Measurements from ENCODE around the gene THAP9.

THAP9 gene

DNA sequence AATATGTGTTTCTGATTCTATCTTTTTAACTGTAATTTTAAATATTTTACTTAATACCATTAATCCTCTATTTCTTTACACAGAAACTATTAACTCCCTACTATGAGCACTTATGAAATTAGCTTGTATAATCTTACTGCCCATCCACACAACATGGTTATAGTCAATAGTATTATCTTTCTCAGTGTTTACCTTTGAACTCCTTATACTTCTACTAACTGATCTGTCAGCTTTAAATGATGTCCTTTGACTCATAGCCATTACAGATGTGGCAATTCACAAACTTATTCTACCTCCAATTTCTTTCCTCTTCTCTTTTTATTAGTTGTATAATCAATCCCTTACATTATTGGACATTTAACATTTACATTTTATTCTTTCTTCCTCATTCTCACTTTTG is 15.1 kb upstream of the THAP9 start:
- Histone ChIP-seq H4K20me1 (ENCODE audit: insufficient read depth, low read length) (peaks cover 7% of the 10 kb centered on the region; the same call in 1 of the 2 replicates), H3K36me3 (ENCODE audit: insufficient read depth, low read length) (peaks cover 9% of the 10 kb centered on the region), H3K4me3 (ENCODE audit: low read depth in 1 of 2, low read length in 2 of 2) (no peak overlapping the region), H3K27me3 (ENCODE audit: insufficient read depth, low read length, poor library complexity) (no peaks in the 10 kb centered on the region), H3K4me1 (ENCODE audit: insufficient read depth, low read length) (peaks cover 22% of the 10 kb centered on the region), H3K4me2 (ENCODE audit: insufficient read depth, low read length) (no peak overlapping the region), H3K9me3 (ENCODE audit: insufficient read depth, low read length, severe bottlenecking) (no peaks in the 10 kb centered on the region), H3K27ac (ENCODE audit: low read length) (no peak overlapping the region), H3K79me2 (ENCODE audit: insufficient read depth, low read length) (peaks cover 96% of the 10 kb centered on the region), H3K9ac (ENCODE audit: low read depth, low read length) (no peak overlapping the region), H2AFZ (ENCODE audit: low read depth, low read length) (no peak overlapping the region)
- DNase-seq (no peak), ATAC-seq (ENCODE audit: insufficient read depth, low read depth) (no peak)
- TF ChIP-seq, protein P1, sequence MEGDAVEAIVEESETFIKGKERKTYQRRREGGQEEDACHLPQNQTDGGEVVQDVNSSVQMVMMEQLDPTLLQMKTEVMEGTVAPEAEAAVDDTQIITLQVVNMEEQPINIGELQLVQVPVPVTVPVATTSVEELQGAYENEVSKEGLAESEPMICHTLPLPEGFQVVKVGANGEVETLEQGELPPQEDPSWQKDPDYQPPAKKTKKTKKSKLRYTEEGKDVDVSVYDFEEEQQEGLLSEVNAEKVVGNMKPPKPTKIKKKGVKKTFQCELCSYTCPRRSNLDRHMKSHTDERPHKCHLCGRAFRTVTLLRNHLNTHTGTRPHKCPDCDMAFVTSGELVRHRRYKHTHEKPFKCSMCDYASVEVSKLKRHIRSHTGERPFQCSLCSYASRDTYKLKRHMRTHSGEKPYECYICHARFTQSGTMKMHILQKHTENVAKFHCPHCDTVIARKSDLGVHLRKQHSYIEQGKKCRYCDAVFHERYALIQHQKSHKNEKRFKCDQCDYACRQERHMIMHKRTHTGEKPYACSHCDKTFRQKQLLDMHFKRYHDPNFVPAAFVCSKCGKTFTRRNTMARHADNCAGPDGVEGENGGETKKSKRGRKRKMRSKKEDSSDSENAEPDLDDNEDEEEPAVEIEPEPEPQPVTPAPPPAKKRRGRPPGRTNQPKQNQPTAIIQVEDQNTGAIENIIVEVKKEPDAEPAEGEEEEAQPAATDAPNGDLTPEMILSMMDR (IDR thresholded peaks at IDR 0.05; ENCODE audit: borderline replicate concordance, extremely low read depth, low read length, poor library complexity, severe bottlenecking) = no peak
- no peak for TF ChIP-seq EZH2 (IDR thresholded peaks at IDR 0.05; ENCODE audit: borderline replicate concordance, low read depth, low read length, severe bottlenecking)

DNA sequence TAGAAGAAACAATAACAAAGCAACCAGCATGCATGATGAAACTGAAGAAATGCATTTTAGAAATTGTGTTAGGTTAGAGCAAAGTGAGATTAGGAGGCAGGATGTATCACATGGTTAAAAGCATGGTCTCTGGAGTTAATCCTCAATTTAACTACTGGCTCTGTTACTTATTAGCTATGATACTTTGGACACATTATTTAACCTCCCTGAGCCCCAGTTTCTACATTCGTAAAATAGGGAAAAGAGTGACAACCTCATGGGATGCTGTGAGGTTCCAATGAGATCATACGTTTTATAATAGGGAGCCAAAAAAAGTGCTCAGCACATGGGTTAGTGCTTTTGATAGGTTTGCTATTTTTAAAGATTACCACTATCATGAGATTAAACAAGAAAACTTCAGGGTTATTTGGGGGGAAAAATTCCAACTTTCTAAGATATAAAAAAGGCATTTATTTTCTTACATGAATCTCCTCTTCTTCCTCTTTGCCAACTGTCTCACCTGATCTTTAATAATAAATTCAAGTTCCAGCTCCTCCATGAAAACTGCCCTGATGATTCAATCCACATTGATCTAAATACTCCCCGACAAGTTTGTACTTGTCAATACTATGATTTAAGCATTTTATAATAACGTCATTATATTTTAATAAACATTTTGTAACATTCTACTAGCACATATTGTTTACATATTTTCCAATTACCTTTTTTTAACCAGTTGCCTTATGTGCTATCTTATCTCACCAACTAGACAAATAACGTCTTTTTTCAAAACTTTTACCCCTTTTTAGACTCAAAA is 14.2 kb upstream of the THAP9 start:
- Histone ChIP-seq H3K4me2 (ENCODE audit: insufficient read depth, low read length) (peak overlapping the region; percentile 30; the same call in 1 of the 2 replicates), H3K9ac (ENCODE audit: low read depth, low read length) (no peak overlapping the region), H3K4me3 (ENCODE audit: low read depth in 1 of 2, low read length in 2 of 2) (no peak overlapping the region), H3K4me1 (ENCODE audit: insufficient read depth, low read length) (peaks cover 22% of the 10 kb centered on the region), H3K27me3 (ENCODE audit: insufficient read depth, low read length, poor library complexity) (no peaks in the 10 kb centered on the region), H4K20me1 (ENCODE audit: insufficient read depth, low read length) (peaks cover 7% of the 10 kb centered on the region; the same call in 1 of the 2 replicates), H3K27ac (ENCODE audit: low read length) (no peak overlapping the region), H3K9me3 (ENCODE audit: insufficient read depth, low read length, severe bottlenecking) (no peaks in the 10 kb centered on the region), H3K79me2 (ENCODE audit: insufficient read depth, low read length) (peaks cover 94% of the 10 kb centered on the region), H3K36me3 (ENCODE audit: insufficient read depth, low read length) (peaks cover 5% of the 10 kb centered on the region), H2AFZ (ENCODE audit: low read depth, low read length) (no peak overlapping the region)
- TF ChIP-seq EZH2 (IDR thresholded peaks at IDR 0.05; ENCODE audit: borderline replicate concordance, low read depth, low read length, severe bottlenecking) = no peak
- TF ChIP-seq, protein P1 (IDR thresholded peaks at IDR 0.05; ENCODE audit: borderline replicate concordance, extremely low read depth, low read length, poor library complexity, severe bottlenecking) = no peak
- ATAC-seq (ENCODE audit: insufficient read depth, low read depth) (no peak), DNase-seq (no peak)

DNA sequence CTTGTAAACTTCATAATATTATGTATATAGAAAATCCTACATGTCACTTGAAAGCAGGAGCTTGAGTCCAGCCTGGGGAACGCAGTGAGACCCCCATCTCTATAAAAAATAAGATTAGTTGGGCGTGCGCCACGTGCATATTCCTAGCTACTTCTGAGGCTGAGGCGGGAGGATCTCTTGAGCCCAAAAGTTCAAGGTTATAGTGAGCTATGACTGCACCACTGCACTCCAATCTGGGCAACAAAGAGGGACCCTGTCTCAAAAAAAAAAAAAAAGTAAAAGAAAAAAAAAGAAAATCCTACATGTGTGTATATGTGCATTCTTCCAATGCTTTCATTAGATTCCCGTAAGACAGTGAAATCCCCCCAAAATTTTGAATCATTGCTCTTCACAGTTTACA is 11.2 kb upstream of the THAP9 start:
- H3K79me2 ChIP-seq (ENCODE audit: insufficient read depth, low read length) = peaks cover 75% of the 10 kb centered on the region
- no peaks in the 10 kb centered on the region for H3K27me3 ChIP-seq (ENCODE audit: insufficient read depth, low read length, poor library complexity)
- peak overlapping the region; percentile 94 to 95; a peak in 3 of 4 replicates for H3K4me3 ChIP-seq (ENCODE audit: low read depth in 1 of 2, low read length in 2 of 2)
- no peak overlapping the region for H3K27ac ChIP-seq (ENCODE audit: low read length)
- TF ChIP-seq, protein P1 (IDR thresholded peaks at IDR 0.05; ENCODE audit: borderline replicate concordance, extremely low read depth, low read length, poor library complexity, severe bottlenecking) = no peak
- no peak for TF ChIP-seq EZH2 (IDR thresholded peaks at IDR 0.05; ENCODE audit: borderline replicate concordance, low read depth, low read length, severe bottlenecking)
- no peaks in the 10 kb centered on the region for H3K9me3 ChIP-seq (ENCODE audit: insufficient read depth, low read length, severe bottlenecking)
- peak overlapping the region; percentile 93 for H3K9ac ChIP-seq (ENCODE audit: low read depth, low read length)
- 0 out of 2 replicates have a peak, but pooled peaks cover 3% of the 10 kb centered on the region for H4K20me1 ChIP-seq (ENCODE audit: insufficient read depth, low read length)
- H3K4me1 ChIP-seq (ENCODE audit: insufficient read depth, low read length) = peaks cover 46% of the 10 kb centered on the region
- H2AFZ ChIP-seq (ENCODE audit: low read depth, low read length) = no peak overlapping the region
- DNase-seq (no peak), ATAC-seq (ENCODE audit: insufficient read depth, low read depth) (no peak)
- H3K36me3 ChIP-seq (ENCODE audit: insufficient read depth, low read length) = peaks cover 12% of the 10 kb centered on the region
- H3K4me2 ChIP-seq (ENCODE audit: insufficient read depth, low read length) = peak overlapping the region; percentile 80

Measured in DND-41 (cell line).